ENCODE results near the gene TEX13B. TPM values are rescaled to one million over a fixed set of nuclear protein-coding genes. Genes with fewer than 3 reads are reported as not detected.

Gene TEX13B
- total RNA-seq, 4 donors from 2014 or later: not detected

GRCh38 chrX:108000751-108001150 is 18.6 kb upstream of the TEX13B start:
- peak overlapping the region; percentile 54 to 83 (median 63) for H3K27ac ChIP-seq
- intact Hi-C loops (cut with DNase I): no loop called here
- TF ChIP-seq POLR2A (IDR thresholded peaks at IDR 0.05) (no peak), CTCF (IDR thresholded peaks at IDR 0.05) (no peak)
- H3K36me3 ChIP-seq: no peaks in the 10 kb centered on the region
- no peak for DNase-seq
- peaks cover 0 to 4% (median 0%) of the 10 kb centered on the region in 3 donors for H3K9me3 ChIP-seq
- peaks cover 0 to 9% (median 0%) of the 10 kb centered on the region in 3 donors for H3K4me1 ChIP-seq
- H3K4me3 ChIP-seq: no peak overlapping the region
- 100% methylated on average over 1 of the region's 2 CpGs; no CpG with 5 or more reads in 1 of the 2 donors for WGBS, 2 donors
- H3K27me3 ChIP-seq: no peaks in the 10 kb centered on the region

GRCh38 chrX:107996124-107996523 is 14.0 kb upstream of the TEX13B start:
- H3K27ac ChIP-seq: no peak overlapping the region
- H3K9me3 ChIP-seq: peaks cover 0 to 8% (median 0%) of the 10 kb centered on the region in 3 donors
- H3K36me3 ChIP-seq: no peaks in the 10 kb centered on the region
- TF ChIP-seq CTCF (IDR thresholded peaks at IDR 0.05) (no peak), POLR2A (IDR thresholded peaks at IDR 0.05) (no peak)
- 81 to 100% methylated on average over 2 to 6 of the region's 6 CpGs for WGBS, 2 donors
- no peak overlapping the region for H3K4me3 ChIP-seq
- H3K4me1 ChIP-seq: peaks cover 0 to 7% (median 0%) of the 10 kb centered on the region in 3 donors
- intact Hi-C loops (cut with DNase I): no loop called here
- no peak for DNase-seq
- no peaks in the 10 kb centered on the region for H3K27me3 ChIP-seq

- WGBS, 2 donors: 52 to 55% methylated on average over 2 of the region's 2 CpGs
- DNase-seq: no peak
- intact Hi-C loops (cut with DNase I): no loop called here
- Histone ChIP-seq H3K27ac (no peak overlapping the region), H3K9me3 (no peaks in the 10 kb centered on the region), H3K4me1 (no peaks in the 10 kb centered on the region), H3K4me3 (no peak overlapping the region), H3K27me3 (no peaks in the 10 kb centered on the region), H3K36me3 (no peaks in the 10 kb centered on the region)
- TF ChIP-seq POLR2A (IDR thresholded peaks at IDR 0.05) (no peak), CTCF (IDR thresholded peaks at IDR 0.05) (no peak)
Measured at GRCh38 chrX:107985033-107985432, 2.9 kb upstream of the TEX13B start.

- Histone ChIP-seq H3K4me3 (no peak overlapping the region), H3K27ac (no peak overlapping the region), H3K27me3 (peaks cover 0 to 5% (median 0%) of the 10 kb centered on the region in 4 donors), H3K9me3 (no peaks in the 10 kb centered on the region), H3K36me3 (no peaks in the 10 kb centered on the region), H3K4me1 (no peaks in the 10 kb centered on the region)
- TF ChIP-seq CTCF (IDR thresholded peaks at IDR 0.05) (no peak), POLR2A (IDR thresholded peaks at IDR 0.05) (no peak)
- intact Hi-C loops (cut with DNase I): no loop called here
- DNase-seq: no peak
Measured at GRCh38 chrX:107979534-107979933, 2.6 kb downstream of the TEX13B start.

- no peaks in the 10 kb centered on the region for H3K9me3 ChIP-seq
- no peak overlapping the region for H3K27ac ChIP-seq
- no peaks in the 10 kb centered on the region for H3K36me3 ChIP-seq
- H3K4me1 ChIP-seq: no peaks in the 10 kb centered on the region
- peaks cover 0 to 5% (median 0%) of the 10 kb centered on the region in 4 donors for H3K27me3 ChIP-seq
- no peak for DNase-seq
- intact Hi-C loops (cut with DNase I): no loop called here
- WGBS, 2 donors: 52 to 81% methylated on average over 2 to 3 of the region's 3 CpGs
- H3K4me3 ChIP-seq: no peak overlapping the region
- no peak for TF ChIP-seq POLR2A (IDR thresholded peaks at IDR 0.05)
- peak in 4 of 6 experiments; percentile 26 to 44 (median 33) for TF ChIP-seq CTCF (IDR thresholded peaks at IDR 0.05)
Measured at GRCh38 chrX:107978707-107979307, 3.4 kb downstream of the TEX13B start.

Measured in esophagus squamous epithelium (tissue), 5 donors.